Subcutaneous abdominal adipose tissue (tissue), 5 donors: Measurements from ENCODE around the gene ADGRB2.

ENCODE experiments used
- H3K27ac ChIP-seq: one replicate; pipeline ENCODE4 v1.7.0; 2013; ENCODE audit warnings: low read depth, mild to moderate bottlenecking, inconsistent platforms, low read length, moderate library complexity
- H3K27me3 ChIP-seq, 5 donors: one replicate each; pipeline ENCODE4 v1.7.0; 2013; ENCODE audit warnings: low read length in 5 of 5, inconsistent platforms in 1 of 5; ENCODE audit not compliant: control insufficient read depth in 5 of 5, insufficient read depth in 4 of 5
- H3K36me3 ChIP-seq, 5 donors: one replicate each; pipeline ENCODE4 v1.7.0; 2013; ENCODE audit warnings: low read length in 5 of 5; ENCODE audit not compliant: control insufficient read depth in 5 of 5, insufficient read depth in 5 of 5
- H3K4me1 ChIP-seq, 5 donors: one replicate each; pipeline ENCODE4 v1.7.0; 2013; ENCODE audit warnings: low read length in 5 of 5, mild to moderate bottlenecking in 3 of 5, moderate library complexity in 1 of 5; ENCODE audit not compliant: control insufficient read depth in 5 of 5, insufficient read depth in 5 of 5
- H3K4me3 ChIP-seq, 5 donors: one replicate each; pipeline ENCODE4 v1.7.0; 2013; ENCODE audit warnings: low read length in 5 of 5, low read depth in 1 of 5
- H3K9ac ChIP-seq, 5 donors: one replicate each; pipeline ENCODE4 v1.7.0; 2013; ENCODE audit warnings: low read length in 5 of 5, mild to moderate bottlenecking in 4 of 5, moderate library complexity in 3 of 5
- H3K9me3 ChIP-seq, 5 donors: one replicate each; pipeline ENCODE4 v1.7.0; 2013; ENCODE audit warnings: low read length in 5 of 5; ENCODE audit not compliant: control insufficient read depth in 5 of 5
- donor health status: healthy.
- donor health status: healthy.
- donor health status: healthy.
- donor health status: healthy.
- donor health status: healthy.

ADGRB2 gene

GRCh38 chr1:31789259-31790065 is 25.3 kb upstream of the ADGRB2 start:
- Histone ChIP-seq H3K27me3 (no peaks in the 10 kb centered on the region), H3K4me1 (peaks cover 0 to 18% (median 14%) of the 10 kb centered on the region in 5 donors), H3K9me3 (no peaks in the 10 kb centered on the region), H3K9ac (no peak overlapping the region), H3K27ac (no peak overlapping the region), H3K4me3 (peak overlapping the region in 3 of 5 donors; percentile 77 to 80 (median 80)), H3K36me3 (no peaks in the 10 kb centered on the region)

- Histone ChIP-seq H3K9me3 (no peaks in the 10 kb centered on the region), H3K27ac (peak overlapping the region; percentile 58), H3K36me3 (no peaks in the 10 kb centered on the region), H3K4me1 (peaks cover 0 to 18% (median 14%) of the 10 kb centered on the region in 5 donors), H3K9ac (peak overlapping the region in 2 of 5 donors; percentile 31), H3K27me3 (no peaks in the 10 kb centered on the region), H3K4me3 (peak overlapping the region; percentile 77 to 90 (median 80))
Measured at GRCh38 chr1:31788825-31789256, 24.7 kb upstream of the ADGRB2 start.

GRCh38 chr1:31788138-31788824 is 24.1 kb upstream of the ADGRB2 start:
- H3K4me1 ChIP-seq, result peaks cover 0 to 18% (median 14%) of the 10 kb centered on the region in 5 donors
- no peaks in the 10 kb centered on the region for H3K27me3 ChIP-seq
- no peaks in the 10 kb centered on the region for H3K9me3 ChIP-seq
- H3K27ac ChIP-seq, result peak overlapping the region; percentile 58
- peak overlapping the region; percentile 77 to 90 (median 80) for H3K4me3 ChIP-seq
- peak overlapping the region in 3 of 5 donors; percentile 31 to 71 (median 61) for H3K9ac ChIP-seq
- H3K36me3 ChIP-seq, result no peaks in the 10 kb centered on the region

GRCh38 chr1:31787786-31788137 is 23.6 kb upstream of the ADGRB2 start:
- Histone ChIP-seq H3K4me3 (peak overlapping the region; percentile 77 to 90 (median 80)), H3K9ac (no peak overlapping the region), H3K36me3 (no peaks in the 10 kb centered on the region), H3K4me1 (peaks cover 0 to 18% (median 14%) of the 10 kb centered on the region in 5 donors), H3K9me3 (no peaks in the 10 kb centered on the region), H3K27me3 (no peaks in the 10 kb centered on the region), H3K27ac (no peak overlapping the region)

GRCh38 chr1:31787261-31787660 is 23.1 kb upstream of the ADGRB2 start:
- Histone ChIP-seq H3K27me3 (peaks cover 0 to under 1% (median 0%) of the 10 kb centered on the region in 5 donors), H3K36me3 (no peaks in the 10 kb centered on the region), H3K4me1 (peaks cover 0 to 18% (median 14%) of the 10 kb centered on the region in 5 donors), H3K4me3 (no peak overlapping the region), H3K27ac (no peak overlapping the region), H3K9ac (no peak overlapping the region), H3K9me3 (no peaks in the 10 kb centered on the region)

GRCh38 chr1:31786366-31787060 is 22.4 kb upstream of the ADGRB2 start:
- Histone ChIP-seq H3K4me3 (no peak overlapping the region), H3K9me3 (no peaks in the 10 kb centered on the region), H3K4me1 (peaks cover 0 to 18% (median 16%) of the 10 kb centered on the region in 5 donors), H3K27ac (no peak overlapping the region), H3K27me3 (peaks cover 0 to 6% (median 2%) of the 10 kb centered on the region in 5 donors), H3K9ac (no peak overlapping the region), H3K36me3 (no peaks in the 10 kb centered on the region)

- peaks cover 0 to 18% (median 16%) of the 10 kb centered on the region in 5 donors for H3K4me1 ChIP-seq
- H3K36me3 ChIP-seq, result no peaks in the 10 kb centered on the region
- no peak overlapping the region for H3K4me3 ChIP-seq
- H3K27me3 ChIP-seq, result peaks cover 0 to 9% (median 3%) of the 10 kb centered on the region in 5 donors
- H3K9me3 ChIP-seq, result no peaks in the 10 kb centered on the region
- no peak overlapping the region for H3K9ac ChIP-seq
- no peak overlapping the region for H3K27ac ChIP-seq
Measured at GRCh38 chr1:31785947-31786290, 21.8 kb upstream of the ADGRB2 start.

- H3K4me1 ChIP-seq, result peaks cover 0 to 18% (median 16%) of the 10 kb centered on the region in 5 donors
- H3K36me3 ChIP-seq, result no peaks in the 10 kb centered on the region
- peaks cover 0 to 9% (median 3%) of the 10 kb centered on the region in 5 donors for H3K27me3 ChIP-seq
- H3K4me3 ChIP-seq, result no peak overlapping the region
- H3K9me3 ChIP-seq, result no peaks in the 10 kb centered on the region
- H3K9ac ChIP-seq, result no peak overlapping the region
- H3K27ac ChIP-seq, result no peak overlapping the region
Measured at GRCh38 chr1:31785020-31785946, 21.1 kb upstream of the ADGRB2 start.

GRCh38 chr1:31784356-31785019 is 20.3 kb upstream of the ADGRB2 start:
- H3K4me1 ChIP-seq, result peaks cover 0 to 17% (median 15%) of the 10 kb centered on the region in 5 donors
- H3K4me3 ChIP-seq, result no peak overlapping the region
- no peaks in the 10 kb centered on the region for H3K9me3 ChIP-seq
- H3K27ac ChIP-seq, result no peak overlapping the region
- H3K9ac ChIP-seq, result no peak overlapping the region
- H3K36me3 ChIP-seq, result no peaks in the 10 kb centered on the region
- H3K27me3 ChIP-seq, result peaks cover 0 to 9% (median 3%) of the 10 kb centered on the region in 5 donors
